HepG2 (cell line): Measurements from ENCODE around the gene FAM20C. TPM values are rescaled to one million over a fixed set of nuclear protein-coding genes. Genes with fewer than 3 reads are reported as not detected.

Experiments
- ATAC-seq: fragments of 200-7000 bp; cut with Tn5 transposase; 3 replicates; pipeline ENCODE4 v1.9.1; 2020; ENCODE audit warnings: mild to moderate bottlenecking, moderate library complexity
- BruUV-seq: library from RNA; stranded (reverse); fragments of 400-500 nt; replicated peaks from 2 replicates; lab custom pipeline; 2021; lab: Mats Ljungman, UMichigan
- CTCF ChIA-PET: fragments of 300-600 bp; formaldehyde crosslinking; extraction: SDS; loops from one replicate; lab custom pipeline; 2021; ENCODE audit warnings: low total read pairs, inconsistent platforms, low intra/inter-chr PET ratio; lab: Yijun Ruan, JAX
- POLR2A ChIA-PET: fragments of 350-600 bp; sonication (Branson Sonifier 250); formaldehyde crosslinking; loops from one replicate; lab custom pipeline; 2020; ENCODE audit warnings: antibody characterized with exemption, inconsistent platforms; lab: Yijun Ruan, JAX
- DNase-seq: peaks from one replicate; pipeline ENCODE4 v3.0.0-alpha.2; 2015; ENCODE audit warnings: low spot score
- FAIRE-seq: peaks from 3 replicates; lab custom pipeline; 2011; peaks lifted over from hg19 to GRCh38; lab: Jason Lieb, UNC
- H2AFZ ChIP-seq: one replicate; pipeline ENCODE4 v1.6.1; 2011; ENCODE audit warnings: low read length, inconsistent platforms
- H3K27ac ChIP-seq: fragments of 300-600 bp; 3 replicates; pipeline ENCODE4 v1.8.0; 2011; ENCODE audit warnings: mixed run types, mild to moderate bottlenecking, mixed read lengths, low read length, inconsistent platforms; ENCODE audit not compliant: insufficient read depth; ENCODE audit errors: extremely low read length
- H3K27me3 ChIP-seq, 2 experiments: fragments of 200-600 bp in 1 of 2; 2 replicates in 1 of 2; 3 replicates in 1 of 2; pipeline versions ENCODE4 v1.6.0 to v1.8.0; 2011; ENCODE audit warnings: low read length in 2 of 2, mild to moderate bottlenecking in 2 of 2, moderate library complexity in 2 of 2, inconsistent platforms in 1 of 2; ENCODE audit not compliant: insufficient read depth in 2 of 2, control insufficient read depth in 1 of 2
- H3K36me3 ChIP-seq, 2 experiments: fragments of 200-600 bp in 1 of 2; replicated peaks in 1 of 2; 2 replicates in 1 of 2; 3 replicates in 1 of 2; pipeline versions ENCODE4 v1.5.1 to v1.8.0; 2011; ENCODE audit warnings: low read length in 2 of 2, inconsistent platforms in 1 of 2; ENCODE audit not compliant: insufficient read depth in 2 of 2, control insufficient read depth in 1 of 2
- H3K4me1 ChIP-seq: 2 replicates; pipeline ENCODE4 v1.5.1; 2012; ENCODE audit warnings: low read length, inconsistent platforms; ENCODE audit not compliant: insufficient read depth
- H3K4me2 ChIP-seq: 2 replicates; pipeline ENCODE4 v1.6.0; 2011; ENCODE audit warnings: low read depth, low read length, inconsistent platforms
- H3K4me3 ChIP-seq, 3 experiments: fragments of 200-600 bp in 1 of 3; sonication (generic), shearing (Covaris generic) in 1 of 3; replicated peaks in 1 of 3; 2 replicates each; pipeline ENCODE4 v1.5.1; 2011 to 2016; ENCODE audit warnings: low read length in 3 of 3, inconsistent platforms in 2 of 3, low read depth in 2 of 3, mild to moderate bottlenecking in 2 of 3, control low read depth in 1 of 3, mixed read lengths in 1 of 3; ENCODE audit not compliant: insufficient read depth in 1 of 3
- H3K79me2 ChIP-seq: one replicate; pipeline ENCODE4 v1.6.1; 2011; ENCODE audit warnings: low read length, inconsistent platforms; ENCODE audit not compliant: insufficient read depth
- H3K9ac ChIP-seq: 2 replicates; pipeline ENCODE4 v1.6.0; 2011; ENCODE audit warnings: mild to moderate bottlenecking, low read depth, low read length, inconsistent platforms; ENCODE audit not compliant: insufficient read depth
- H3K9me3 ChIP-seq: 2 replicates; pipeline ENCODE4 v1.5.1; 2012; ENCODE audit warnings: mild to moderate bottlenecking, low read length
- H4K20me1 ChIP-seq: 2 replicates; pipeline ENCODE4 v1.6.0; 2011; ENCODE audit warnings: inconsistent platforms, mild to moderate bottlenecking, low read length, moderate library complexity; ENCODE audit not compliant: insufficient read depth
- ESRRA ChIP-seq: sonication (generic); formaldehyde crosslinking; IDR thresholded peaks from 2 replicates; pipeline ENCODE4 v1.5.1; 2020; ENCODE audit warnings: mild to moderate bottlenecking, low read depth, missing genetic modification reagents
- MEF2D ChIP-seq: sonication (generic); formaldehyde crosslinking; IDR thresholded peaks from 2 replicates; pipeline ENCODE4 v1.5.1; 2020; ENCODE audit warnings: mild to moderate bottlenecking, missing genetic modification reagents
- ZBED4 ChIP-seq: sonication (generic); formaldehyde crosslinking; IDR thresholded peaks from 2 replicates; pipeline ENCODE4 v1.4.0; 2020; ENCODE audit warnings: missing genetic modification reagents, borderline replicate concordance
- ZNF232 ChIP-seq: sonication (generic); formaldehyde crosslinking; IDR thresholded peaks from 2 replicates; pipeline ENCODE4 v1.4.0; 2020; ENCODE audit warnings: missing genetic modification reagents, borderline replicate concordance
- ZNF263 ChIP-seq: sonication (generic); formaldehyde crosslinking; IDR thresholded peaks from 2 replicates; pipeline ENCODE4 v1.4.0; 2020; ENCODE audit warnings: missing genetic modification reagents
- ZNF530 ChIP-seq: sonication (generic); formaldehyde crosslinking; IDR thresholded peaks from 2 replicates; pipeline ENCODE4 v1.5.0; 2020; ENCODE audit warnings: low read depth, mild to moderate bottlenecking, missing genetic modification reagents
- WGBS: methylation state at CpG from one replicate; pipeline ENCODE4 v1.1.6; 2017; ENCODE audit warnings: low lambda C conversion rate; 5-methylcytosine and 5-hydroxymethylcytosine counted together
- in situ Hi-C: cut with HindIII; loops from 2 replicates; pipeline ENCODE4 v1.10.0; 2017; ENCODE audit warnings: low pct_unique_long_range_greater_than_20kb; ENCODE audit not compliant: extremely low pct_ligation_motif_present
- intact Hi-C: fragments of 100-400 bp; cut with micrococcal nuclease; formaldehyde crosslinking; loops from one replicate; pipeline ENCODE4 v1.10.0; 2022; ENCODE audit not compliant: unreplicated experiment
- polyA plus RNA-seq, 8 experiments: library from polyadenylated mRNA; depleted of rRNA in 3 of 8; stranded (reverse) in 7 of 8; unstranded in 1 of 8; fragments of >200 nt; fragmentation: Illumina TruSeq in 4 of 8; extraction: Trizol in 4 of 8; gene quantifications; 2 replicates each; pipeline versions ENCODE4 v1.2.1 to v1.2.3, GENCODE V29; 2011 to 2016; ENCODE audit warnings: low read depth in 4 of 8, missing spikeins in 1 of 8, mixed read lengths in 1 of 8; ENCODE audit not compliant: insufficient read depth in 1 of 8
- total RNA-seq, 5 experiments: library from RNA; depleted of rRNA; stranded (reverse); fragments of >200 nt; fragmentation: Illumina TruSeq; extraction: Trizol; gene quantifications; 2 replicates each; pipeline ENCODE4 v1.2.3, GENCODE V29; 2016; ENCODE audit warnings: low read depth in 1 of 5

The FAM20C gene
- total and polyA plus RNA-seq, 2 of the 13 experiments (the other 11 are each of a cell fraction or from before 2014, with no cell fraction given), result 11.9 to 19.9 TPM

GRCh38 chr7:272108-272615 is 79.8 kb downstream of the FAM20C start:
- FAIRE-seq (no peak), ATAC-seq (no peak), DNase-seq (no peak)
- H3K27ac ChIP-seq, result no peak overlapping the region
- no peak overlapping the region for H2AFZ ChIP-seq
- TF ChIP-seq MEF2D (CRISPR knock-in tag), result no peak
- TF ChIP-seq ZNF530, result no peak
- TF ChIP-seq ESRRA (CRISPR knock-in tag), result no peak
- peak; percentile 45; the same call in 1 of the 2 replicates for TF ChIP-seq ZNF263 (CRISPR knock-in tag)
- no peak for TF ChIP-seq ZNF232 (CRISPR knock-in tag)
- no peak for TF ChIP-seq ZBED4 (CRISPR knock-in tag)
- peaks cover 18% of the 10 kb centered on the region for H3K9me3 ChIP-seq
- H4K20me1 ChIP-seq, result no peaks in the 10 kb centered on the region
- H3K9ac ChIP-seq, result no peak overlapping the region
- in situ Hi-C loops, result no loop called here
- H3K79me2 ChIP-seq, result no peaks in the 10 kb centered on the region
- CTCF ChIA-PET, result no interaction called here
- intact Hi-C loops, result no loop called here
- no peaks in the 10 kb centered on the region for H3K36me3 ChIP-seq
- H3K27me3 ChIP-seq, result no peaks in the 10 kb centered on the region; a peak in 2 of 5 replicates
- WGBS, result 56% methylated on average over 14 of the region's 18 CpGs
- no peak overlapping the region for H3K4me3 ChIP-seq
- H3K4me2 ChIP-seq, result no peak overlapping the region
- H3K4me1 ChIP-seq, result no peaks in the 10 kb centered on the region
- POLR2A ChIA-PET, result no interaction called here
- BruUV-seq, result no TSS peak
